HL-60 (cell line): Measurements from ENCODE around the gene KIF26B.

Source experiments
- GABPA ChIP-seq: IDR thresholded peaks from 2 replicates; pipeline ENCODE4 v1.6.1; 2012; ENCODE audit warnings: low read depth
- POLR2AphosphoS5 ChIP-seq: IDR thresholded peaks from 2 replicates; pipeline ENCODE4 v1.6.1; 2012; ENCODE audit warnings: low read depth
- TF ChIP-seq, protein P1 (sequence below): IDR thresholded peaks from one replicate; pipeline ENCODE4 v1.5.1; 2011; ENCODE audit warnings: low read length, control low read depth, inconsistent platforms; ENCODE audit not compliant: insufficient read depth
- TF ChIP-seq, protein P2 (sequence below): IDR thresholded peaks from 2 replicates; pipeline ENCODE4 v1.6.1; 2012; ENCODE audit warnings: low read depth; ENCODE audit not compliant: insufficient replicate concordance

DNA sequence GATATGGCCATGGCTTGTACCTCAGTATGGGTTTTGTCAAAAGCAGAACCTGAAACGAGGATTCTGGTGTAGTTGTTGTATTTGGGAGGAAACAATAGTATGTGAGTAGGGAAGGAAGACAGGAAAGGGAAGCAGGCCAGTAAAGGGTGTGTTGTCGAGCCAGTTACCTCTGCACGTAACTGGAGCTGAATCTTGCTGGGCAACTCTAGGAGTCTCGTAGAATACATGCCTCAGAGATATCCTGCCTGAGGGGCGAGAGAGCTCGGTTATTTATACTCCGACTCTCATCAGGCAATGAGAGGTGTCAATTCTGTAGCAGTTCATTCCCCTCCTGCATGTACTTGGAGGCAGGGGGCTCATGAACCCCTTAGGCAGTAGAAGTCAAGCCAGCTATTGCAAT is 45.9 kb upstream of the KIF26B start:
- TF ChIP-seq, protein P1, sequence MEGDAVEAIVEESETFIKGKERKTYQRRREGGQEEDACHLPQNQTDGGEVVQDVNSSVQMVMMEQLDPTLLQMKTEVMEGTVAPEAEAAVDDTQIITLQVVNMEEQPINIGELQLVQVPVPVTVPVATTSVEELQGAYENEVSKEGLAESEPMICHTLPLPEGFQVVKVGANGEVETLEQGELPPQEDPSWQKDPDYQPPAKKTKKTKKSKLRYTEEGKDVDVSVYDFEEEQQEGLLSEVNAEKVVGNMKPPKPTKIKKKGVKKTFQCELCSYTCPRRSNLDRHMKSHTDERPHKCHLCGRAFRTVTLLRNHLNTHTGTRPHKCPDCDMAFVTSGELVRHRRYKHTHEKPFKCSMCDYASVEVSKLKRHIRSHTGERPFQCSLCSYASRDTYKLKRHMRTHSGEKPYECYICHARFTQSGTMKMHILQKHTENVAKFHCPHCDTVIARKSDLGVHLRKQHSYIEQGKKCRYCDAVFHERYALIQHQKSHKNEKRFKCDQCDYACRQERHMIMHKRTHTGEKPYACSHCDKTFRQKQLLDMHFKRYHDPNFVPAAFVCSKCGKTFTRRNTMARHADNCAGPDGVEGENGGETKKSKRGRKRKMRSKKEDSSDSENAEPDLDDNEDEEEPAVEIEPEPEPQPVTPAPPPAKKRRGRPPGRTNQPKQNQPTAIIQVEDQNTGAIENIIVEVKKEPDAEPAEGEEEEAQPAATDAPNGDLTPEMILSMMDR, result no peak
- TF ChIP-seq GABPA, result no peak
- TF ChIP-seq POLR2AphosphoS5, result no peak
- TF ChIP-seq, protein P2, sequence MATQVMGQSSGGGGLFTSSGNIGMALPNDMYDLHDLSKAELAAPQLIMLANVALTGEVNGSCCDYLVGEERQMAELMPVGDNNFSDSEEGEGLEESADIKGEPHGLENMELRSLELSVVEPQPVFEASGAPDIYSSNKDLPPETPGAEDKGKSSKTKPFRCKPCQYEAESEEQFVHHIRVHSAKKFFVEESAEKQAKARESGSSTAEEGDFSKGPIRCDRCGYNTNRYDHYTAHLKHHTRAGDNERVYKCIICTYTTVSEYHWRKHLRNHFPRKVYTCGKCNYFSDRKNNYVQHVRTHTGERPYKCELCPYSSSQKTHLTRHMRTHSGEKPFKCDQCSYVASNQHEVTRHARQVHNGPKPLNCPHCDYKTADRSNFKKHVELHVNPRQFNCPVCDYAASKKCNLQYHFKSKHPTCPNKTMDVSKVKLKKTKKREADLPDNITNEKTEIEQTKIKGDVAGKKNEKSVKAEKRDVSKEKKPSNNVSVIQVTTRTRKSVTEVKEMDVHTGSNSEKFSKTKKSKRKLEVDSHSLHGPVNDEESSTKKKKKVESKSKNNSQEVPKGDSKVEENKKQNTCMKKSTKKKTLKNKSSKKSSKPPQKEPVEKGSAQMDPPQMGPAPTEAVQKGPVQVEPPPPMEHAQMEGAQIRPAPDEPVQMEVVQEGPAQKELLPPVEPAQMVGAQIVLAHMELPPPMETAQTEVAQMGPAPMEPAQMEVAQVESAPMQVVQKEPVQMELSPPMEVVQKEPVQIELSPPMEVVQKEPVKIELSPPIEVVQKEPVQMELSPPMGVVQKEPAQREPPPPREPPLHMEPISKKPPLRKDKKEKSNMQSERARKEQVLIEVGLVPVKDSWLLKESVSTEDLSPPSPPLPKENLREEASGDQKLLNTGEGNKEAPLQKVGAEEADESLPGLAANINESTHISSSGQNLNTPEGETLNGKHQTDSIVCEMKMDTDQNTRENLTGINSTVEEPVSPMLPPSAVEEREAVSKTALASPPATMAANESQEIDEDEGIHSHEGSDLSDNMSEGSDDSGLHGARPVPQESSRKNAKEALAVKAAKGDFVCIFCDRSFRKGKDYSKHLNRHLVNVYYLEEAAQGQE, result no peak
